ENCODE data around the gene NTMT1. TPM values are rescaled to one million over a fixed set of nuclear protein-coding genes. Genes with fewer than 3 reads are reported as not detected.
"Not testable (repeated sequence)": the region's sequence is repeated elsewhere in the genome, so short reads cannot be mapped to it uniquely, and the experiment has no call there.

Gene NTMT1
- total RNA-seq, 1 experiment from 2014 or later = 84.8 TPM

GRCh38 chr9:129656795-129657390 is 30.9 kb downstream of the NTMT1 start:
- intact Hi-C loops (cut with micrococcal nuclease) = no loop called here

GRCh38 chr9:129661029-129661428 is 35.1 kb downstream of the NTMT1 start:
- H3K4me3 ChIP-seq (replicated peaks in 1 of 2; ENCODE audit: low read depth in 1 of 2, low read length in 2 of 2) = no peak overlapping the region
- no peak overlapping the region for H2AFZ ChIP-seq (ENCODE audit: low read depth, low read length, poor library complexity, severe bottlenecking)
- no TSS peak for BruUV-seq (replicated peaks)
- no peaks in the 10 kb centered on the region for H3K79me2 ChIP-seq (ENCODE audit: insufficient read depth, low read length)
- CTCF ChIA-PET = no interaction called here
- no peaks in the 10 kb centered on the region for H3K27me3 ChIP-seq (ENCODE audit: insufficient read depth, low read length)
- no peaks in the 10 kb centered on the region for H3K9me3 ChIP-seq (ENCODE audit: control insufficient read depth in 1 of 2, insufficient read depth in 1 of 2, low read depth in 1 of 2, low read length in 2 of 2)
- no peak overlapping the region for H3K27ac ChIP-seq (ENCODE audit: low read depth, low read length)
- ATAC-seq = no peak
- no peak for TF ChIP-seq ATF3 (IDR thresholded peaks at IDR 0.05)
- H3K9me2 ChIP-seq (ENCODE audit: insufficient read depth) = no peaks in the 10 kb centered on the region
- RAD21 ChIA-PET (ENCODE audit: low non-redundant PET in 1 of 2, low total read pairs in 2 of 2, uncharacterized antibody in 2 of 2, unreplicated experiment in 2 of 2) = no interaction called here
- no peak for DNase-seq (ENCODE audit: low read depth, low spot score)
- POLR2A ChIA-PET = no interaction called here
- H3K4me2 ChIP-seq (ENCODE audit: low read length) = no peak overlapping the region
- no peak overlapping the region for H3K9ac ChIP-seq (ENCODE audit: low read length)
- H4K20me1 ChIP-seq (ENCODE audit: insufficient read depth) = no peaks in the 10 kb centered on the region
- peaks cover 3 to 18% of the 10 kb centered on the region in 2 experiments; a peak in 3 of 4 replicates for H3K4me1 ChIP-seq (ENCODE audit: control insufficient read depth in 1 of 2, insufficient read depth in 2 of 2, low read length in 2 of 2)
- intact Hi-C loops (cut with micrococcal nuclease) = no loop called here
- H3K36me3 ChIP-seq (ENCODE audit: control insufficient read depth in 1 of 2, insufficient read depth in 2 of 2, low read length in 2 of 2) = no peaks in the 10 kb centered on the region

More at GRCh38 chr9:129656795-129657390, 30.9 kb downstream of the NTMT1 start:
- Histone ChIP-seq H3K79me2 (ENCODE audit: insufficient read depth, low read length) (no peaks in the 10 kb centered on the region), H3K36me3 (ENCODE audit: control insufficient read depth in 1 of 2, insufficient read depth in 2 of 2, low read length in 2 of 2) (no peaks in the 10 kb centered on the region), H3K9me3 (ENCODE audit: control insufficient read depth in 1 of 2, insufficient read depth in 1 of 2, low read depth in 1 of 2, low read length in 2 of 2) (no peaks in the 10 kb centered on the region), H2AFZ (ENCODE audit: low read depth, low read length, poor library complexity, severe bottlenecking) (no peak overlapping the region), H4K20me1 (ENCODE audit: insufficient read depth) (no peaks in the 10 kb centered on the region), H3K9me2 (ENCODE audit: insufficient read depth) (no peaks in the 10 kb centered on the region), H3K27ac (ENCODE audit: low read depth, low read length) (no peak overlapping the region), H3K27me3 (ENCODE audit: insufficient read depth, low read length) (no peaks in the 10 kb centered on the region), H3K4me1 (ENCODE audit: control insufficient read depth in 1 of 2, insufficient read depth in 2 of 2, low read length in 2 of 2) (peaks cover 3 to 10% of the 10 kb centered on the region in 2 experiments; a peak in 2 of 4 replicates), H3K4me2 (ENCODE audit: low read length) (peak overlapping the region; percentile 54), H3K4me3 (replicated peaks in 1 of 2; ENCODE audit: low read depth in 1 of 2, low read length in 2 of 2) (no peak overlapping the region), H3K9ac (ENCODE audit: low read length) (no peak overlapping the region)
- ATAC-seq (peak; percentile 89), DNase-seq (ENCODE audit: low read depth, low spot score) (peak; percentile 39)
- ChIA-PET POLR2A (no interaction called here), CTCF (interaction anchor here (0.8 kb wide), 1 partner anchor 80 kb away, joined by 3 read pairs; no protein-coding TSS in a partner anchor), RAD21 (ENCODE audit: low non-redundant PET in 1 of 2, low total read pairs in 2 of 2, uncharacterized antibody in 2 of 2, unreplicated experiment in 2 of 2) (no interaction called here)
- no TSS peak for BruUV-seq (replicated peaks)
- TF ChIP-seq FOSL1 (IDR thresholded peaks at IDR 0.05; ENCODE audit: low read depth) (peak; percentile 82), MAX (IDR thresholded peaks at IDR 0.05) (0 out of 2 replicates have a peak, but pooled peaks have one; percentile 19), RAD21 (IDR thresholded peaks at IDR 0.05; ENCODE audit: low read depth) (no peak), POLR2AphosphoS5 (IDR thresholded peaks at IDR 0.05; ENCODE audit: low read depth, low read length) (no peak), CBX3 (IDR thresholded peaks at IDR 0.05; ENCODE audit: low read depth) (peak; percentile 70; the same call in 1 of the 2 replicates), EZH2 (IDR thresholded peaks at IDR 0.05) (no peak), SP1 (IDR thresholded peaks at IDR 0.05; ENCODE audit: low read depth) (peak; percentile 44; the same call in 1 of the 2 replicates), SIN3A (IDR thresholded peaks at IDR 0.05; ENCODE audit: low read depth) (no peak), JUND (IDR thresholded peaks at IDR 0.05) (no peak; the same call in 1 of the 2 replicates)

GRCh38 chr9:129662239-129662638 is 36.3 kb downstream of the NTMT1 start:
- RAD21 ChIA-PET (ENCODE audit: low non-redundant PET in 1 of 2, low total read pairs in 2 of 2, uncharacterized antibody in 2 of 2, unreplicated experiment in 2 of 2); intact Hi-C loops (cut with micrococcal nuclease); H3K27ac ChIP-seq (ENCODE audit: low read depth, low read length); H3K9me3 ChIP-seq (ENCODE audit: control insufficient read depth in 1 of 2, insufficient read depth in 1 of 2, low read depth in 1 of 2, low read length in 2 of 2); POLR2A ChIA-PET; BruUV-seq (replicated peaks); H3K9me2 ChIP-seq (ENCODE audit: insufficient read depth); H3K79me2 ChIP-seq (ENCODE audit: insufficient read depth, low read length); H3K36me3 ChIP-seq (ENCODE audit: control insufficient read depth in 1 of 2, insufficient read depth in 2 of 2, low read length in 2 of 2); DNase-seq (ENCODE audit: low read depth, low spot score); H3K9ac ChIP-seq (ENCODE audit: low read length); H4K20me1 ChIP-seq (ENCODE audit: insufficient read depth); ATAC-seq; H3K27me3 ChIP-seq (ENCODE audit: insufficient read depth, low read length); H3K4me2 ChIP-seq (ENCODE audit: low read length); H2AFZ ChIP-seq (ENCODE audit: low read depth, low read length, poor library complexity, severe bottlenecking); H3K4me3 ChIP-seq (replicated peaks in 1 of 2; ENCODE audit: low read depth in 1 of 2, low read length in 2 of 2): not testable (repeated sequence)
- CTCF ChIA-PET = interaction anchor here (0.7 kb wide), 1 partner anchor 97 kb away, joined by 3 read pairs; no protein-coding TSS in a partner anchor
- H3K4me1 ChIP-seq (ENCODE audit: control insufficient read depth in 1 of 2, insufficient read depth in 2 of 2, low read length in 2 of 2) = peaks cover 6 to 16% of the 10 kb centered on the region in 2 experiments

Measured in HCT116 (cell line).